ENCODE results near the gene DNAH10. TPM values are rescaled to one million over a fixed set of nuclear protein-coding genes. Genes with fewer than 3 reads are reported as not detected.

The DNAH10 gene
- total and polyA plus RNA-seq, 2 of the 13 experiments (the other 11 are each of a cell fraction or from before 2014, with no cell fraction given): 0.01 to 0.02 TPM

DNA sequence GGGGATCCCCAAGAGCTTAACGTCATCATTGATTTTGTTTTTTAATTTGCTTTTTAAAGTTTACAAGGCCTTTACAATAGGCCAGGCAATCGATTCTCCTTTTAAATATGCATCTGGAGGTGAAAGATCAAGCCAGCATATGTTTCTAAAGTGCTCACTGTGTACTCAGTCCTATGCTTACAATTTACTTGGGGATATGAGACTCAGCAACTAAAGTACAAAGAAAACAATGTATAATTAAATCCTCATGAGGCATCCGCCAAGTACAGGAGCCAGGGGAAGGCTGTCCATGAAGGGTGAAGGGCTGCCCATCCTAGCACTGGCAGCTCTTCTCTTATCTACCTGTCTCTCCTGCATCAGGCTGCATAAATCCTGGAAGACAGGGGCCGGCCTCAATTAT, 198.8 kb downstream of the DNAH10 start (continued):
- TF ChIP-seq, protein P1, sequence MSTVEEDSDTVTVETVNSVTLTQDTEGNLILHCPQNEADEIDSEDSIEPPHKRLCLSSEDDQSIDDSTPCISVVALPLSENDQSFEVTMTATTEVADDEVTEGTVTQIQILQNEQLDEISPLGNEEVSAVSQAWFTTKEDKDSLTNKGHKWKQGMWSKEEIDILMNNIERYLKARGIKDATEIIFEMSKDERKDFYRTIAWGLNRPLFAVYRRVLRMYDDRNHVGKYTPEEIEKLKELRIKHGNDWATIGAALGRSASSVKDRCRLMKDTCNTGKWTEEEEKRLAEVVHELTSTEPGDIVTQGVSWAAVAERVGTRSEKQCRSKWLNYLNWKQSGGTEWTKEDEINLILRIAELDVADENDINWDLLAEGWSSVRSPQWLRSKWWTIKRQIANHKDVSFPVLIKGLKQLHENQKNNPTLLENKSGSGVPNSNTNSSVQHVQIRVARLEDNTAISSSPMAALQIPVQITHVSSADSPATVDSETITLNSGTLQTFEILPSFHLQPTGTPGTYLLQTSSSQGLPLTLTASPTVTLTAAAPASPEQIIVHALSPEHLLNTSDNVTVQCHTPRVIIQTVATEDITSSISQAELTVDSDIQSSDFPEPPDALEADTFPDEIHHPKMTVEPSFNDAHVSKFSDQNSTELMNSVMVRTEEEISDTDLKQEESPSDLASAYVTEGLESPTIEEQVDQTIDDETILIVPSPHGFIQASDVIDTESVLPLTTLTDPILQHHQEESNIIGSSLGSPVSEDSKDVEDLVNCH (CRISPR knock-in tag; IDR thresholded peaks at IDR 0.05): no peak
- TF ChIP-seq GLI4 (CRISPR knock-in tag; IDR thresholded peaks at IDR 0.05; ENCODE audit: borderline replicate concordance) (no peak), NAIF1 (CRISPR knock-in tag; IDR thresholded peaks at IDR 0.05; ENCODE audit: borderline replicate concordance) (no peak), NFE2L2 (IDR thresholded peaks at IDR 0.05; ENCODE audit: low read length) (no peak)

DNA sequence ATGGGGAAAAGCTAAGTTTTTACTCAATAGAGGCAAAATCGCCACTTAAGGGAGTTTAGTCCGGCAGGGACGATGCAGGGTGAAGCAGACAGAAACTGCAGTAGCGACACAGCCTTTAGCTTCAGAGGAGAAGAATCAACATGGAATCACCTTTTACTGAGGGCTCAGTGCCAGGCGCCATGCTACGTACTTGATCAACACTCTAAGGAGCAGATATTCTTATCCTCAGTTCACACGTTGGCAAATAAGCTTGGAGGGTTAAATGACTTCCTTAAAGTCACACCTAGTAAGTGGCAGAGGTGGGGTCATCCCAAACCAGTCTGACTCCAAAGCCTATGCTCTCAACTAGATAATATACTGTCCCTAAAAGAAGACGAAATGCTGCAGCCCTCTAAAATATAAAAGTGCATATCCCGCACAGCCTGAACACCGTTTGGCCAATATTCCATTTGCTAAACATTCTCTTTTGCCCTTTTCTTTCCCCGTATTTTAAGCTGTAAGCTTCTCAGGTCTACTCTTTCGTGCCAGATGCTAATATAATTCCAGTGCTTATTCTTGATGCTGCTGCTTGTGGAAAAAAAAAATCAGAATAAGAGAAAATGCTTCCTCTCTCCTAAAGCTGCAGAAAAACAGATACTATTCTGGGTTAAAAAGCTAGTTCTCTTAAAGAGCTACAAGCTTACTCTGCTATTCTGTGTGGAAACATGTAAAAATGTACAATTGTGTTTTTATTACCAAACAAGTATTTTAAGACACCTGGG, 199.7 kb downstream of the DNAH10 start:
- no peak overlapping the region for H3K4me3 ChIP-seq (replicated peaks in 1 of 3; ENCODE audit: insufficient read depth in 1 of 3, low read depth in 2 of 3, low read length in 3 of 3)
- ATAC-seq (no peak), FAIRE-seq (no peak), DNase-seq (ENCODE audit: low spot score) (no peak)
- ChIA-PET POLR2A (interaction anchor here (1.4 to 1.5 kb wide), 2 partner anchors 11 to 13 kb away, joined by 4 read pairs; partner anchors contain the start of genes CCDC92 and ZNF664), CTCF (ENCODE audit: low intra/inter-chr PET ratio, low total read pairs) (no interaction called here)
- 96% methylated on average over 12 of the region's 12 CpGs for WGBS (ENCODE audit: low lambda C conversion rate)
- no peaks in the 10 kb centered on the region for H3K79me2 ChIP-seq (ENCODE audit: insufficient read depth, low read length)
- BruUV-seq (replicated peaks): no TSS peak
- no peaks in the 10 kb centered on the region for H3K4me1 ChIP-seq (ENCODE audit: insufficient read depth, low read length)
- 0 out of 5 replicates have a peak, but pooled peaks cover 0 to 4% of the 10 kb centered on the region in 2 experiments for H3K36me3 ChIP-seq (replicated peaks in 1 of 2; ENCODE audit: control insufficient read depth in 1 of 2, insufficient read depth in 2 of 2, low read length in 2 of 2)
- in situ Hi-C loops (cut with HindIII; ENCODE audit: extremely low pct_ligation_motif_present, low pct_unique_long_range_greater_than_20kb): no loop called here
- no peak overlapping the region for H2AFZ ChIP-seq (ENCODE audit: low read length)
- no peaks in the 10 kb centered on the region for H3K27me3 ChIP-seq (ENCODE audit: control insufficient read depth in 1 of 2, insufficient read depth in 2 of 2, low read length in 2 of 2)
- no peaks in the 10 kb centered on the region for H4K20me1 ChIP-seq (ENCODE audit: insufficient read depth, low read length)
- no peak overlapping the region for H3K4me2 ChIP-seq (ENCODE audit: low read depth, low read length)
- H3K27ac ChIP-seq (ENCODE audit: extremely low read length, insufficient read depth, low read length): no peak overlapping the region
- no peaks in the 10 kb centered on the region for H3K9me3 ChIP-seq (ENCODE audit: low read length)
- intact Hi-C loops (cut with micrococcal nuclease; ENCODE audit: unreplicated experiment): no loop called here
- no peak overlapping the region for H3K9ac ChIP-seq (ENCODE audit: insufficient read depth, low read depth, low read length)
- no peak for TF ChIP-seq FIP1L1 (IDR thresholded peaks at IDR 0.05; ENCODE audit: borderline replicate concordance, insufficient read depth, low read depth, low read length)
- TF ChIP-seq, protein P2, sequence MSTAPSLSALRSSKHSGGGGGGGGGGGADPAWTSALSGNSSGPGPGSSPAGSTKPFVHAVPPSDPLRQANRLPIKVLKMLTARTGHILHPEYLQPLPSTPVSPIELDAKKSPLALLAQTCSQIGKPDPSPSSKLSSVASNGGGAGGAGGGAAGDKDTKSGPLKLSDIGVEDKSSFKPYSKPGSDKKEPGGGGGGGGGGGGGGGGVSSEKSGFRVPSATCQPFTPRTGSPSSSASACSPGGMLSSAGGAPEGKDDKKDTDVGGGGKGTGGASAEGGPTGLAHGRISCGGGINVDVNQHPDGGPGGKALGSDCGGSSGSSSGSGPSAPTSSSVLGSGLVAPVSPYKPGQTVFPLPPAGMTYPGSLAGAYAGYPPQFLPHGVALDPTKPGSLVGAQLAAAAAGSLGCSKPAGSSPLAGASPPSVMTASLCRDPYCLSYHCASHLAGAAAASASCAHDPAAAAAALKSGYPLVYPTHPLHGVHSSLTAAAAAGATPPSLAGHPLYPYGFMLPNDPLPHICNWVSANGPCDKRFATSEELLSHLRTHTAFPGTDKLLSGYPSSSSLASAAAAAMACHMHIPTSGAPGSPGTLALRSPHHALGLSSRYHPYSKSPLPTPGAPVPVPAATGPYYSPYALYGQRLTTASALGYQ (CRISPR knock-in tag; IDR thresholded peaks at IDR 0.05): no peak
- TF ChIP-seq PHB2 (IDR thresholded peaks at IDR 0.05; ENCODE audit: partially characterized antibody): no peak
- TF ChIP-seq ZFAT (CRISPR knock-in tag; conservative IDR thresholded peaks at IDR 0.05): no peak
- TF ChIP-seq, protein P3, sequence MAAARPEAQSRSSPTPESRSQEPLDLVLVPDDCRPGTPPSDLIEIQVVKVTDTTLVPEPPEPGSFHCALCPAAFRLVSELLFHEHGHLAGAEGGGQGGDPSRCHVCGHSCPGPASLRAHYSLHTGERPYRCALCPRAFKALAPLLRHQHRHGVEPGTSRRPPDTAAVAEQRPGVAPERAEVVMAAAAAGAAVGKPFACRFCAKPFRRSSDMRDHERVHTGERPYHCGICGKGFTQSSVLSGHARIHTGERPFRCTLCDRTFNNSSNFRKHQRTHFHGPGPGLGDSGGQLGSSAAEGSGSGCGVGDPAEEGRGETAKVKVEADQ (CRISPR knock-in tag; IDR thresholded peaks at IDR 0.05; ENCODE audit: borderline replicate concordance): no peak
- no peak for TF ChIP-seq SRSF1 (optimal IDR thresholded peaks at IDR 0.05; ENCODE audit: low read depth, low read length)
- no peak for TF ChIP-seq SRSF9 (IDR thresholded peaks at IDR 0.05; ENCODE audit: borderline replicate concordance, insufficient read depth, low read depth, low read length, poor library complexity, severe bottlenecking)
- no peak for TF ChIP-seq ZNF558 (CRISPR knock-in tag; IDR thresholded peaks at IDR 0.05; ENCODE audit: borderline replicate concordance)
- TF ChIP-seq ZNF766 (CRISPR knock-in tag; IDR thresholded peaks at IDR 0.05; ENCODE audit: borderline replicate concordance): no peak
- TF ChIP-seq ZNF124 (CRISPR knock-in tag; IDR thresholded peaks at IDR 0.05): no peak
- no peak for TF ChIP-seq RBAK (CRISPR knock-in tag; IDR thresholded peaks at IDR 0.05)
- TF ChIP-seq HNRNPUL1 (IDR thresholded peaks at IDR 0.05; ENCODE audit: low read depth, low read length): no peak
- no peak for TF ChIP-seq CCAR2 (optimal IDR thresholded peaks at IDR 0.05; ENCODE audit: low read depth, low read length)
